Measurements from ENCODE around the gene TCTN3. TPM values are rescaled to one million over a fixed set of nuclear protein-coding genes. Genes with fewer than 3 reads are reported as not detected.

TCTN3 gene
- total and polyA plus RNA-seq, 2 of the 13 experiments (the other 11 are each of a cell fraction or from before 2014, with no cell fraction given) = 53.3 to 60.0 TPM

- no peak for TF ChIP-seq CEBPB (IDR thresholded peaks at IDR 0.05; ENCODE audit: borderline replicate concordance, low read depth, low read length)
- TF ChIP-seq SRSF4 (IDR thresholded peaks at IDR 0.05; ENCODE audit: low read depth, low read length, poor library complexity, severe bottlenecking) = no peak
- no peak for TF ChIP-seq ETV6 (CRISPR knock-in tag; conservative IDR thresholded peaks at IDR 0.05)
- TF ChIP-seq ZNF709 (CRISPR knock-in tag; IDR thresholded peaks at IDR 0.05) = no peak
- TF ChIP-seq PTBP1 (IDR thresholded peaks at IDR 0.05; ENCODE audit: low read depth, low read length, poor library complexity, severe bottlenecking) = no peak
- no peak for TF ChIP-seq ZEB1 (IDR thresholded peaks at IDR 0.05; ENCODE audit: insufficient replicate concordance, low read depth)
- TF ChIP-seq IRF9 (CRISPR knock-in tag; IDR thresholded peaks at IDR 0.05; ENCODE audit: borderline replicate concordance) = no peak
- TF ChIP-seq ZNF484 (CRISPR knock-in tag; IDR thresholded peaks at IDR 0.05; ENCODE audit: borderline replicate concordance, low read depth) = no peak
- TF ChIP-seq, protein P1, sequence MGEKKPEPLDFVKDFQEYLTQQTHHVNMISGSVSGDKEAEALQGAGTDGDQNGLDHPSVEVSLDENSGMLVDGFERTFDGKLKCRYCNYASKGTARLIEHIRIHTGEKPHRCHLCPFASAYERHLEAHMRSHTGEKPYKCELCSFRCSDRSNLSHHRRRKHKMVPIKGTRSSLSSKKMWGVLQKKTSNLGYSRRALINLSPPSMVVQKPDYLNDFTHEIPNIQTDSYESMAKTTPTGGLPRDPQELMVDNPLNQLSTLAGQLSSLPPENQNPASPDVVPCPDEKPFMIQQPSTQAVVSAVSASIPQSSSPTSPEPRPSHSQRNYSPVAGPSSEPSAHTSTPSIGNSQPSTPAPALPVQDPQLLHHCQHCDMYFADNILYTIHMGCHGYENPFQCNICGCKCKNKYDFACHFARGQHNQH (CRISPR knock-in tag; IDR thresholded peaks at IDR 0.05) = no peak
- 0 out of 2 replicates have a peak, but pooled peaks have one; percentile 43 for TF ChIP-seq ZNF317 (CRISPR knock-in tag; IDR thresholded peaks at IDR 0.05)
- no peak for TF ChIP-seq ZNF260 (CRISPR knock-in tag; IDR thresholded peaks at IDR 0.05; ENCODE audit: borderline replicate concordance, low read depth)
- TF ChIP-seq AGO1 (IDR thresholded peaks at IDR 0.05; ENCODE audit: low read depth, low read length, poor library complexity, severe bottlenecking) = no peak
- TF ChIP-seq ZNF432 (CRISPR knock-in tag; IDR thresholded peaks at IDR 0.05; ENCODE audit: borderline replicate concordance) = no peak
- no peak for TF ChIP-seq BHLHE40 (IDR thresholded peaks at IDR 0.05; ENCODE audit: low read length)
- peak; percentile 70 for TF ChIP-seq RXRB (CRISPR knock-in tag; IDR thresholded peaks at IDR 0.05; ENCODE audit: borderline replicate concordance)
- no peak for TF ChIP-seq ARNT (IDR thresholded peaks at IDR 0.05)
- TF ChIP-seq NRL (CRISPR knock-in tag; IDR thresholded peaks at IDR 0.05; ENCODE audit: borderline replicate concordance) = no peak
- TF ChIP-seq MAFK (conservative IDR thresholded peaks at IDR 0.05 in 1 of 2, IDR thresholded peaks at IDR 0.05 in 1 of 2; ENCODE audit: low read length in 2 of 2) = no peak
- no peak for TF ChIP-seq FOXA1 (IDR thresholded peaks at IDR 0.05)
- TF ChIP-seq FOXA1 (CRISPR knock-in tag; IDR thresholded peaks at IDR 0.05) = peak; percentile 68; the same call in 1 of the 2 replicates
- no peak for TF ChIP-seq ZNF138 (CRISPR knock-in tag; IDR thresholded peaks at IDR 0.05; ENCODE audit: low read depth)
- peak; percentile 66 for TF ChIP-seq ZFX (CRISPR knock-in tag; IDR thresholded peaks at IDR 0.05; ENCODE audit: low read depth)
- no peak for TF ChIP-seq HCFC1 (IDR thresholded peaks at IDR 0.05; ENCODE audit: low read depth, low read length)
- no peak for TF ChIP-seq NR2F6 (IDR thresholded peaks at IDR 0.05)
- peak; percentile 55 for TF ChIP-seq NR2F6 (CRISPR knock-in tag; IDR thresholded peaks at IDR 0.05)
- TF ChIP-seq ZNF788 (CRISPR knock-in tag; IDR thresholded peaks at IDR 0.05; ENCODE audit: borderline replicate concordance) = no peak
- TF ChIP-seq ZBTB7B (CRISPR knock-in tag; IDR thresholded peaks at IDR 0.05) = 0 out of 2 replicates have a peak, but pooled peaks have one; percentile 13
- TF ChIP-seq MIER2 (CRISPR knock-in tag; IDR thresholded peaks at IDR 0.05) = no peak
- TF ChIP-seq IKZF1 (IDR thresholded peaks at IDR 0.05) = no peak
- no peak for TF ChIP-seq ZNF772 (CRISPR knock-in tag; IDR thresholded peaks at IDR 0.05)
- peak; percentile 40; the same call in 1 of the 2 replicates for TF ChIP-seq BCL6 (CRISPR knock-in tag; IDR thresholded peaks at IDR 0.05)
These were observed 31.9 kb downstream of the TCTN3 start (continued) for GRCh38 chr10:95661818-95662217.

Measured in HepG2 (cell line).